Glomerular visceral epithelial cell (primary cell): ENCODE results near the gene GPATCH11.
A peak's percentile ranks its signal among the peaks of the same experiment; 100 is the strongest.

ENCODE experiments used
- DNase-seq: peaks from one replicate; pipeline ENCODE4 v3.0.0-alpha.2; 2016; ENCODE audit errors: extremely low spot score

Gene GPATCH11

DNA sequence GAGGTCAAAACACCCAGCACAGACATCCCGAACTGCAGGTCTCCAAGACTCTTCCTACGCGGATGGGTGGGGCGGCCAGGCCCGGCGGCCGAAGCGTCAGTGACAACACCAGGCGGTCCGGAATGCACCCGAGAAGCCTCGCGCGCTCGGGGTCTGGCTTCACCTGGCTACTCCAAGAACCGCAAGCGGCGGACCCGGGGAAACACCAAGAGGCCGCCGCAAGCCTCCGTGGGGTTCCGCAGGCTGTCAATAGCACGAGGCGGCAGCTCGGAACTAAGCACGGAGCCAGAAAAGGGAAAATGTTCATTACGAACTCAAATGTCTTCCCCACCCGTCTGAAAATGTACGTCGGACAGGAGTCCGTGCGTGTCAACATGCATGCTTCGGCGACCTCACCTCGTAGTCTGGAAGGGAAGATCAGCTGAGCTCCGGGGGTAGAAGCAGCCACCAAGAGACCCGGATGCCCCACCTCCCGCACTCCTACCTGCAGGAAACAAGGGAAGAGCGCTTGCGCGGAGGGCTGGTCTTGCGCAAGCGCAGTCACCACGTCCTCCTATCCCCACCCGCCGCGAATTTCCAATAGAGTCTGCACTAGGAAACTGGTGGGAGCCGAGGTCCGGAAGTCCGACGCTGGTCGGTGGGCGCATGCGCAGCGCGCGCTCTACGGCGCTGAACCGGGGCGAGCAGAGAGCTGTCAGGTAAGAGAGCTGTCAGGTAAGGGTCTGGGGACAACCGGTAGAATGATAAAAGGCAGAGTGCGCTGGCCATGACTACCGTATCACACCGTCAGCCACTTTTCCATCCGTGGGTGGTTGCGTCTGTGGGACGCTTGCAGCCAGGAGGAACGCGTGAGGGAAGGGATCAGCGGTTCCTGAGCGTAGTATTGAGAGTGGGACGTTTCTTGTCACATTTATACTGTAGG is at the start of gene GPATCH11, which contains the start of gene HEATR5B:
Gene GPATCH11, plus strand, starts transcription at position 646 of the 922 bp plus-strand sequence. CDS start 3,864 bp downstream, outside the sequence.
Gene HEATR5B, minus strand, starts transcription at position 500 of the 922 bp plus-strand sequence. CDS start 958 bp downstream, outside the sequence.
- DNase-seq = peak; percentile 96

DNA sequence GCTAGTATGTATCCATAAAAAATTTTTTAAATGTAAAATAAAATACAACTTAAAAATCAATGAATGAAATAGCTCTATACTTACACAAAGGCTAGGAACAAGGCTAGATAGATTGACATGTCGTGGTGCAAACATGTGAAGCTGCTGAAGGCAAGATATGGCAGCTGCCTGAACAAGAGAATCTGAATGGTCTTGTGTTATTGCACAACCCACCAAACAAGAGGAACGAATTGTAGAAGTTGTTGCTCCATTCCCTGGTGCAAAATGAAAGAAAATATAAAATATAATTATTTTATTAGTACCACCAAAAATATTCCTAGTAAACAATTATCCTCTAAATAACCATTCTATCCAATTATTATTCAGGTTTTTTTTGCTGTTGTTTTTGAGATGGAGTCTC is 46.5 kb upstream of the GPATCH11 start:
- DNase-seq = no peak

DNA sequence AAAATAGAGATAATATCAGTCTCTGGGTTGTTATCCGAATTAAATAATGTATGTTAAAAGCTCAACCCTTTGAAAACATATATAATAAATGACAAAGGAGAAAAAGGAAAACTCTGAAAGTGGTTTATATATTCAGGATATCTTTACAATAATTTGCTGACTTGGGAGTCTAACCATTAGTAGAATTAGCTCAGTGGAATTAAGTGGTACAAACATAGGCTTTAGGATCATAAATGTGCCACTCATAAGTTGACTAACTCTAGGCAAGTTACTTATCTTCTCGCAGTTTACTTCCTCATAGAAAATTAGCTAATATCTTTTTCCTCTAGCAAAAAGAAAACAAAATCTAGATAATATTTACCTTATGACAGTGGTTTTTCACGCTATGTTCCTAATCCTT is 44.7 kb upstream of the GPATCH11 start:
- no peak for DNase-seq

DNA sequence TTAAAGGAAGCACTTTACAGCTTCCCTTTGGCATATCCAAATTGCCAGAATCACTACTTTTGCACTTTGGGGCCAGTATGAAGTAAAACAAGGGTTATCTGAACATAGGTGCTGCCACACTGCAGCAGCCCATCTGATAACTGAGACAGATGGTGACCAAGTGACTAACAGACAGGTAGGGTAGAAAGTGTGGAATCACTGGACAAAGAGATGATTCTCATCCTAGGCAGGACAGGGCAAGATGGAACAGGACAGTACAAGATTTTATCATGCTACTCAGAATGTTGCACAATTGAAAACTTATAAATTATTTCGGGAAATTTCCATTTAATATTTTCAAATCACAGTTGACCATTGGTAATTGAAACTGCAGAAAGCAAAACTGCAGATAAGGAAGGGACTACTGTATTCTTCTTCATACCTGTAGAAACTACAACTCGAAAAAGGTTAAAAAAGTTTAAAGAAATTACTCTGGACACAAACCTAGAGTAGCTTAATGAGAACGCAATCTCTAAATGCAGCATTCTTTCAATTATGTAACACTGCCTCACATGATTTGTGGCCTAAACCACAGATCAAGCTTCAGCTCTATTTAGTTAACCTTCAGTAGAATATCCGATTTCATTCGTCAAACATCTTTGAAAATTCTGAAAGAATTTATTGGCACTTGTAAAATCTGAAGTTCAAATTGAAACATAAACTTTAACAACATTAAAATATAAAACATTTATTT is 31.6 kb upstream of the GPATCH11 start:
- DNase-seq = no peak

DNA sequence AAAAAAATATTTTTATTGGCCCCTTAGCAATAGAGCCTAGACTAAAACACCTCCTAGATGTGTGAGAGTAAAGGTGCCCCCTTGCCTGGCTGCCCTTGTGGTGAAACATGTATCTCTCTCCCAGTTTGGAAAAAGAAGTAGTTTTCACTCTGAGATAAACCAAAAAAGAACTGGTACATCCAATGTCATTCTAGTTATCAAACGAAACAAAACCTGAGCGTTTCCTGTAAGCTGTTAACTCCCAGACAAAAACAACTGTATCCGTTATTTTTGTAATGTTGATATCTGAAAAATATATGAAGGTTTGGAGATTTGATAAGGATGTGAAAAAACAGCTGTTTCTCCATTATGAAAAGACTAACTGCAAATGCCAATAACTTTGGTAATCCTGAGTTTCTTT is 24.5 kb upstream of the GPATCH11 start:
- no peak for DNase-seq

DNA sequence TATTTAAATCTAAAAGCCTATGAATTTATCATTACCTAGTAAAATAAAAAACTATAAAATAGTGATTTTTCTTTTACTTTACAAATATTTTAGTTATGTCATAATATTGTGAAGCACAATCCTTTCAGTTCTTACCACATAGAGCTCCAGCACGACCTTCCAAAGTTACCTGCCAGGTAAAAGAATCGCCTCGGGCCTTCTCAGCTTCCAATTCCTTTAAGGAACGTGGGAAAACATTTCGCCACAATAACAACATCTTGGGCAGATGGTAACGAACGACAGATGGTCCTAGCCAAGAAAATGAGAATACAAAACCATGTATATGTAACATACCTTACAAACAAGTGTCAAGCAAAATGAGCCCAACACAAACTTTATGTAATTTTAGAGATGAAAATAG is 23.9 kb upstream of the GPATCH11 start:
- no peak for DNase-seq

DNA sequence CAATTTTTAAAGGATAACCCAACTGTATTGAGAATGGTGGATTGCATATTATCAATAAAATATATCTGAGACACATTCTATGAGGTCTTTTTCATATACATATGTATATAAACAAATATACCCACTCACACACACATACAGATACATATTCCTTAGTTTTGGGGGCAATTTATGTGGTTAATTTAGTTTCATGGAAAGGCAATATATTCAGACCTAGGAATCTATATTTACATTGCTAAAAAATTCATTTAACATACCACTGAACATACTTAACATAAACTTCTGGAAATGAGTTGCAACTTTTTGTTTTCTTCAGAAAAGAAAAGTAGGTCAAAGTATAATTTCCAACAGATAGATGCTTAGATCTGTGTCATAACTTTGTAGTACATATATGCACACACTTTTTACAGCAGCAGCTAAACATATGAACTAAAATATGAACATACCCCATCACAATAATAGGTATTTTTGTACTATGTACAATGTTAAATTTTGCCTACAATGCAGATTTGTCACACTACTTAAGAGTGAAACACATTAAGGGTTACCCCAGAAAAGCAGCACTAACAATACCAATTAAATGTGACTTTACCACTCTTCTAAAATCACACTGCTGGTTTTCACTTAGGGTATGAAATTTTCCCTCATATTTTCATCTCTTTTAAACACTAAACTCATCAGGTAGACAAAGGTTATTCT is 23.2 kb upstream of the GPATCH11 start:
- no peak for DNase-seq

DNA sequence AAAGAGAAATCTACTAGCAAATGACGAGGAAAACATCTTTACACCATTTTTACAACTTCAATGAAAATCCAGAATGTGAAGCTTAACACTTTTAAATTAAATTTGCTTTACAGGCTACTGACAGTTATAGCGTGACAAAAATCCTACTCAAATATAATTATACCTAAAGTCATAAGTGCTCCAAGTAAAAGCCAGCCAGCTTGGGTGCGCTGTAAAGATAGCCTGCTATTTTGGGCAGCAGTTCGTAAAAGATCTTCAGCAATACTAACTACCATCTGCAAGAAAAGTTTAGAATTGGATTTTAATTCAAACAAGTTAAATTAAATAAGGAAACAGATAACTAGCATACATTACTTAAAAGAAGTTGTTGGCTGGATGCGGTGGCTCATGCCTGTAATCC is 22.5 kb upstream of the GPATCH11 start:
- DNase-seq = no peak

DNA sequence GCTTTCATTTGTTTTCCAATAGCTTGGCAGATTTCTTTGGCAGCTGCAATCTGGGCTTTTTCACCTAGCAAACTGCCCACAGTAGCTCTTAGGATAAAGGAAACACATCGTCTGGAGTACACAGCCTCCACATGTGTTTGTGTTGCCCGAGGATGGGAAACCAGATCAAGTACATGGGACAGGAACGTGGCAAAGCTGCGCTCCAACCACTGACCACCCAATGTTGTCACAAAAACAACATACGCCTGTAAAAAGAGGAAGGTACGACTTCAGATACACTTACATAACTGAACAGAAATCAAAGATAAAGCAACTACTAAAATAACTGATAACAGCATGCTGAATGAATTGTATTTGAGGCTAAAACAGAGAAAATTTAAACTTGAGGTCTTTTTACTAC is 15.6 kb upstream of the GPATCH11 start:
- DNase-seq = no peak

DNA sequence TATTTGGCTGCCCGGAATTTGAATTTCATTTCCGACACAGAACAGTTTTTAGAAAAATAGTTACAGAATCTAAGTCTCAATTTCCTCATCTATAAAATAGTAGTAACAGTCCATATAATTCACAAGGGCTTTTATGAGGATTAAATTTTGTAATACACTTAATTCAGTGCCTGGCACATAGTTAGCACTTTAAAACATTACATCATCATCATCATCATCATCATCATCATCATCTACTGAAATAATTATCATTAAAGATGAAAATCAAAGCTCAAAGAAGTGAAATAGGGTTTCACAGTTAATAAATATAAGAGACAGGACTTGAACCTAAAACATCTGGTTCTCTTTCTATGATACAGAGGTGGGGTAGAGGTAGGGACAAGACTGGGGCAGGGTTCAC is 13.4 kb upstream of the GPATCH11 start:
- DNase-seq = no peak

DNA sequence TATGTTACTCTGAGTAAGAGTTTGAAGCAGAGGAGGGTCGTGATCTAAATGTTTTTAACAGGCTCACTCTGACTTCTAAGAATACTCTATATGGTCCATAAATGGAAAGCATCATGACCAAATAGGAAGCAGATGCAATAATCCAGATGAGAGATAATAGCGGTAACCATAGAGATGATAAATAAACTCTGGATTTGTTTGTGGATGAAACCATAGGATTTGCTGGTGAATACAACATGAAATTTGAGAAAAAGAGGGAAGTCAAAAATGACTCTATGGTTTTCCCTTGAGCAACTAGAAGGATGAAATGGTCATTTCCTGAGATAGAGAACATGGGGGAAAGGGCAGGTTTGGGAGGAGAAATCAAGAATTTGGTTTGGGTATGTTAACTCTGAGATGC is 4.1 kb upstream of the GPATCH11 start:
- DNase-seq = no peak

DNA sequence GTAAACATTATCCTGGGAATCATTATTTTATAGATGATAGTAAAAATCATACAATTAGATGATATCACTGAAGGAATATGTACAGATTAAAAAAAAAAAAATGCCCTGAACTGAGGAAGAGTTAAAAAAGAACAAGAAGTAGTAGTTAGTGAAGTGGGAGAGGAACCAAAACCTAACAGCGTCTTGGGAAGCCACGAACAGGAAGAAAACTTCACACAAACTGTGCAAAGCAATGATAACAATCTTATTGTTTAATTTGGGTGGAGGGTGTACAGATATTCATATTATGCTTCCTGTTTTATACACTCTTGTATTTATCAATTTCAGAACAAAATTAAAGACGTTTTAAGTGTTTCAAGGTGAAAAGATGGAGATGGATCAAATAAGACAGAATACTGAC is 3.6 kb upstream of the GPATCH11 start:
- DNase-seq = no peak

DNA sequence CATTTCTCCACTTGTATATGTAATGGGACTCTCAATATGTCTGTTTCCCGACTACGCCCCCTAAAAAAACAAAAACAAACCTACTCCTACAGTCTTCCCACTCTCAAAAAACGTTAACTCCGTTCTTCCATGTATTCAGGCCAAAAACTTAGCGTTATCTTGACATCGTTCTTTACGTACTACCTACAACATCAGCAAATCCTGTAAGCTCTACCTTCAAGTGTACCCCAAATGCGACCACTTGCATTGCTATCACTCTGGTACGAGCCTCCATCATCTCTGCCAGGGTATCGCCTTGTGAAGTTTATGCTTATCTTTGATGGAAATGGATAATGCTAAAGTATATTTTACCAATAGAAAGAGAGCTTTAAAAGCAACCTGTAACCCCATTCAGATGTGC is 479 bp downstream of the GPATCH11 start:
- no peak for DNase-seq

DNA sequence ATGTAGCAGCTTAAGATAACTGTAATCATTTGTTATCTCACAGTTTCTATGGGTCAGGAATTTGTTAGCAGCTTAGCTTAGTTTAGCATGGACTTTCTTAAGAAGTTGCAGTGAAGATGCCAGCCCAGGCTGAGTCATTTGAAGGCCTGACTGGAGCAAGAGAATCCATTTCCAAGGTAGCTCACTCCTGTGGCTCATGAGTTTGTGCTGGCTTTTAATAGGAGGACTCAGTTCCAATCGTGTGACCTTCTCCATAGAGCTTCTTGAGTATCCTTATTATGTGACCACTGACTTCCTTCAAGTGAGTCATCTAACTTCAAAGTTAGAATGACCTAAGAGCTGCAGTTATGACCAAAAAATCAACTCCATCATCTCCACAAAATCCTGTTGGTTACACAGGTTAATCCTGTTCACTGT is 1.4 kb downstream of the GPATCH11 start:
- peak; percentile 55 for DNase-seq

DNA sequence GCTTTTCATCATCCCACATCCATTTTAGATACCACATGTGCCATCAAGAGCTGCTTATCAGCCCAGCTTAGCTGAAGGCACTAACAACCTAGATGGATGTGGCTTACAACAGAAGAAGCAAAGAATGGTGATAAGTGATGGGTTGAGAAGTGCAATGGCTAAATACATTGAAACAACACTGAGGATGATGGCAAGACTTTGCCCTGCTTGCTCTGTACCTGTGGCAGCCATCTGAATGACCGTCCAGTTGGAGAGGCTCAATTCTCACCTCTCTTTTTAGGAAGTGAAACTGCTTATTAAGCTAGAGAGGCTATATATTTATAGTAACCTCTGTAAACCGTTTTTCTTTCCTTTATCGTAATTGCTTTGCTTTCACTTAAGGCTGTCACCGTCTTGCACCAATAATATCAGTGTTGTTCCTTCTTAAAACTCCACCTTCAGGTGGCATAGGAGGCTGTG is 5.7 kb downstream of the GPATCH11 start:
- no peak for DNase-seq

DNA sequence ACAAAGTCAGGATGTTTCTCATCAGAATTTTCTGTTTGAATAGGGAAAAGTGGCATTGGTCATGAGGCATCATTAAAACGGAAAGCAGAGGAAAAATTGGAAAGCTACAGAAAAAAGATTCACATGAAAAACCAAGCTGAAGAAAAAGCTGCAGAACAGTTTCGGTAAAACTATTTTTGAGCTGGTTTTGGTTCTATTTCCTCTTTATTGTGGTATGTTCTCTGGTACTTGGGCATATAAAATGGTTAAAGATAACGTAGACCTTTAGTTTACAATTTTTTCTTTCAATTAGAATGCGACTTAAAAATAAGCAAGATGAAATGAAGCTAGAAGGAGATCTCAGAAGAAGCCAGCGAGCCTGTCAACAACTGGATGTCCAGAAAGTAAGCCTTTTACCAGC is 7.6 kb downstream of the GPATCH11 start:
- no peak for DNase-seq

DNA sequence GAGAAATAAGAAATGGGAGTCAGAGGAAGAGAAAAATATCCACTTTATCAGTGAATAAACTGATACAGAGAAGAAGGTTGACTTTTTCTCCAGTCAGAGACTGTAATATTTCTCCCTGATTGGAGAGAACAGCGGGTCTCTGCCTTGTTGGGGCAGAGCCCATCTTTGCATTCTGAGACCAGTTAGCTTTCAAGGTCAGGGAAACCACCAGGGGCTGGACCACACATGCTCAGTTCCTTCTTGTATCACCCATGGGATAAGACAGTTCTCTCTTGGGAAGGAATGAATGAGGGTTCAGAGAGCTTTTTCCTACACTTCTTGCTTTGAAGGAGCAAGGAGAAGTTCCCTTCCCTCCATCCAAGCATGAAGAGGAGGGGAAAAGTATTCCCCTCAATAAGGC is 12.2 kb downstream of the GPATCH11 start:
- DNase-seq = no peak

DNA sequence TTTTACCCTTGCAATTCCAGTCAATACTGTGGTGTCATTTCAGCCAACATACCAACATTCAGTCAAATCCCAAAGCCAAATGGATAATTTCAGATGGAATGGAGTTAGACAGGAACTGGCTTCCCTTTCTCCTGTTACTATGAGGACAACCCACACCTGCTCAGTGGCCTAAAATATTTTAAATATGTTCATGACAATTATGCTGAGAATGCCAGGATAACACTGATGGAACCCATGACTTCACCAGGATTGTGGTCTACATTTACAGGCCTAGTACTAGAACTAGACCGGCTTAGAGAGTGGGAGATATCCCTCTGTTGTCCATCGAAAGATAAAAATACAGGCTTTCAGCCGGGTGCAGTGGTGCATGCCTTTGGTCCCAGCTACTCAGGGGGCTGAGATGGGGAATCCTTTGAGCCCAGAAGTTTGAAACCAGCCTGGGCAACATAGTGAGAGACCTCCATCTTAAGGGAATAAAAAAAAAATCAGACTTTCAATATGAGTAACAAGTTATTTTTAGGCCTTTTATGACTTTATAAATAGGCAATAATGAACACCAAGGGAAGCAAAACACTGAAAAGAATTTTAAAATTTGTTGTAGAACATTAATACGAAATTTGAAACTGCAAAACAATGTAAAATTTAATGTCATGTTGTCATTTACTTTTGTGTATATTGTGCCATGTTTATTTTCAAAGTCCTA is 14.2 kb downstream of the GPATCH11 start:
- peak; percentile 1 for DNase-seq

DNA sequence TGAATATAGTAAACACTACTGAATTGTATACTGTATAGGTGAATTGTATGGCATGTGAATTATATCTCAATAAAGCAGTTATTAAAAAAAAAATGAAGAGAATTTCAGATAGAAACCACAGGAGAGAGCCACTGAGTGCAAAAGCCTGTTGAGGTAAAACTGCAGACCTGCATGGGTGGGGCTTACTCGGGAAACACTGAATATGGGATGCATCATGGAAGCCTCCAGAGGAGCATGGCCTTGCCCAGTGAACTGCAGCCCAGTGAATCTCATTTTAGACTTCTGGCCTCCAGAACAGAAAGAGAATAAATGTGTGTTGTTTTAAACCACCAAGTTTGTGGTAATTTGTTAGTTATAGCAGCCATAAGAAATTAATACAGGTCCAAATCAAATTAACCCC is 15.7 kb downstream of the GPATCH11 start:
- DNase-seq = no peak

DNA sequence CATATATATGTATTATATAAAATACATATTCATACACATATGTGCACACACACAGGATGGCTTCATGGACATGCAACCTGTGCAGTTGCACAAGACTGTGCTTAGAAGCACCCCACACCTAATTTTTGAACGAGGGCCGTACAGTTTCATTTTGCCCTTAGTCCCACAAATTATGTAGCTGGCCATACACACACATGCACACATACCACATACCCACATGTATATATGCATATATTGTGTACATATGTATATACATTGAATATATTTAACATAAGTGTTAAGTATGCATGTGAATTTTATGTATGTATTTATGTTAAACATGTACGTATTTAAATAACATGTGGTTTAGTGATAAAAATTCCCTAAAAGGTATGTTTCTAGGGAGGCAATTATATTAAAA is 18.3 kb downstream of the GPATCH11 start:
- no peak for DNase-seq

DNA sequence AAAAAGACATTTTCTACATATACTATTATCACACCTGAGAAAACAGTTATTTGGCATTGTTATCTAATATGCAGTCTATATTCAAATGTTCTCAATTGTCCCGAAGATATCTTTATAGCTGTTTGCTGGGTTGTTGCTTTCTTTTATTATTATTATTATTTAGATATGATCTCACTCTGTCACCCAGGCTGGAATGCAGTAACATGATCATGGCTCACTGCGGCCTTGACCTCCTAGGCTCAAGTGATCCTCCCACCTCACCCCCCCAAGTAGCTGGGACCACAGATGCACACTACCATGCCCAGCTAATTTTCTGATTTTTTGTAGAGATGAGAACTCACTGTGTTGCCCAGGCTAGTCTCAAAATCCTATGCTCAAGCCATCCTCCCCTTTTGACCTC is 19.9 kb downstream of the GPATCH11 start:
- DNase-seq = no peak

DNA sequence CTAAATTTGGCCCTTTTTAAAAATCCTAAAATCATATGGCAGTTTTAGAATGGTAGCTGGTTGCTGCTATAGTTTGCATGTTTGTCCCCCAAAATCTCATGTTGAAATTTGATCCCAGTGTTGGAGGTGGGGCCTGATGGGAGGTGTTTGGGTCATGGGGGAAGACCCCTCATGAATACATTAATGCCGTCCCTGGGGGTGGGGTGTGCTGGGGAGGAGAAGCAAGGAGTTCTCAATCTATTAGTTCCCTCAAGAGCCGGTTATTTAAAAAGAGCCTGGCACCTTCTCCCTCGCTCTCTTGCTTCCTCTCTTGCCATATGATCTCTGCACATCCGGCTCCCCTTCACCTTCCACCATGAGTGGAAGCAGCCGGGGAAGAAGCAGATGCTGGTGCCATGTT is 20.8 kb downstream of the GPATCH11 start:
- no peak for DNase-seq
